A673 (cell line): ENCODE measurements around the gene NRAP.

Experiments
- EZH2 ChIP-seq: fragments of 200-600 bp; sonication (generic); IDR thresholded peaks from 2 replicates; pipeline ENCODE4 v1.6.1; 2017; ENCODE audit warnings: borderline replicate concordance, low read depth, mild to moderate bottlenecking, mixed read lengths, antibody characterized with exemption, low read length; ENCODE audit not compliant: poor library complexity, severe bottlenecking
- TF ChIP-seq, protein P1 (sequence below): fragments of 300-800, 200-600 bp; sonication (generic); conservative IDR thresholded peaks from 2 replicates; pipeline ENCODE4 v1.5.1; 2017; ENCODE audit warnings: low read depth, mild to moderate bottlenecking, antibody characterized with exemption, low read length, moderate library complexity, mixed read lengths

DNA sequence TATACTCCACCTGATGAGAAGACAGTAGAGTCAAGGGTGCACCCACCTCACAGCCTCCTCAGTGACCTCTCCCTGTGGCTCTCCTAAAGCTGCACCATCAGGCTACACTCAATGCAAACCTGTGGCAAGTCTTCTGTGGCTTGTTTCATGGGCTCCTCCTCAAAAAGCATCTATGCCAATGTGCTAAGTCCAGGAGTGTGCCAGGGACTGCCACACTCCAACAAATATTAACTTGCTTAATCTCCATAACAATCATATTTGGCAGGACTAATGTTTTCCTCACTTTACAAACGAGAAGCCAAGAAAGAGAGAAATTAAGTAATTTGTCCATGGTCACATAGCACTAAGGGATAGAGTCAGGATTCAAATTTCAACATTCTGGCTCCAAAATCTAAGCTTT lies 11.9 kb downstream of the NRAP start:
- TF ChIP-seq, protein P1, sequence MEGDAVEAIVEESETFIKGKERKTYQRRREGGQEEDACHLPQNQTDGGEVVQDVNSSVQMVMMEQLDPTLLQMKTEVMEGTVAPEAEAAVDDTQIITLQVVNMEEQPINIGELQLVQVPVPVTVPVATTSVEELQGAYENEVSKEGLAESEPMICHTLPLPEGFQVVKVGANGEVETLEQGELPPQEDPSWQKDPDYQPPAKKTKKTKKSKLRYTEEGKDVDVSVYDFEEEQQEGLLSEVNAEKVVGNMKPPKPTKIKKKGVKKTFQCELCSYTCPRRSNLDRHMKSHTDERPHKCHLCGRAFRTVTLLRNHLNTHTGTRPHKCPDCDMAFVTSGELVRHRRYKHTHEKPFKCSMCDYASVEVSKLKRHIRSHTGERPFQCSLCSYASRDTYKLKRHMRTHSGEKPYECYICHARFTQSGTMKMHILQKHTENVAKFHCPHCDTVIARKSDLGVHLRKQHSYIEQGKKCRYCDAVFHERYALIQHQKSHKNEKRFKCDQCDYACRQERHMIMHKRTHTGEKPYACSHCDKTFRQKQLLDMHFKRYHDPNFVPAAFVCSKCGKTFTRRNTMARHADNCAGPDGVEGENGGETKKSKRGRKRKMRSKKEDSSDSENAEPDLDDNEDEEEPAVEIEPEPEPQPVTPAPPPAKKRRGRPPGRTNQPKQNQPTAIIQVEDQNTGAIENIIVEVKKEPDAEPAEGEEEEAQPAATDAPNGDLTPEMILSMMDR, result no peak
- TF ChIP-seq EZH2, result no peak
